DOHH2 (cell line): ENCODE data around the gene HELZ.

Source experiments
- H3F3A ChIP-seq: fragments of 200-600 bp; sonication (generic), shearing (Covaris generic); 2 replicates; pipeline ENCODE4 v1.6.0; 2016; ENCODE audit warnings: antibody characterized with exemption, mild to moderate bottlenecking; ENCODE audit not compliant: control insufficient read depth, insufficient read depth
- H3K27ac ChIP-seq: fragments of 200-600 bp; sonication (generic); 2 replicates; pipeline ENCODE4 v1.5.1; 2014; ENCODE audit warnings: low read depth, mild to moderate bottlenecking, low read length, moderate library complexity
- H3K27me3 ChIP-seq: fragments of 200-600 bp; sonication (generic); 2 replicates; pipeline ENCODE4 v1.6.1; 2014; ENCODE audit warnings: mild to moderate bottlenecking, low read length, mixed read lengths; ENCODE audit not compliant: control insufficient read depth
- H3K36me3 ChIP-seq: fragments of 200-600 bp; sonication (generic); 2 replicates; pipeline ENCODE4 v1.6.1; 2014; ENCODE audit warnings: mild to moderate bottlenecking, low read length, moderate library complexity, mixed read lengths; ENCODE audit not compliant: control insufficient read depth
- H3K4me1 ChIP-seq: fragments of 200-600 bp; sonication (generic); 2 replicates; pipeline ENCODE4 v1.6.1; 2014; ENCODE audit warnings: mild to moderate bottlenecking, low read length, mixed read lengths; ENCODE audit not compliant: control insufficient read depth
- H3K4me2 ChIP-seq: fragments of 200-600 bp; sonication (generic); 2 replicates; pipeline ENCODE4 v1.6.0; 2014; ENCODE audit warnings: mild to moderate bottlenecking, low read length, moderate library complexity
- H3K4me3 ChIP-seq: fragments of 200-600 bp; sonication (generic); 2 replicates; pipeline ENCODE4 v1.5.1; 2014; ENCODE audit warnings: mild to moderate bottlenecking, low read length, mixed read lengths
- H3K79me2 ChIP-seq: fragments of 200-600 bp; sonication (generic); 2 replicates; pipeline ENCODE4 v1.6.1; 2014; ENCODE audit warnings: mild to moderate bottlenecking, low read length, mixed read lengths; ENCODE audit not compliant: control insufficient read depth
- H3K9me2 ChIP-seq: fragments of 200-600 bp; sonication (generic); replicated peaks from 2 replicates; pipeline ENCODE4 v1.6.1; 2014; ENCODE audit warnings: mild to moderate bottlenecking, low read length, mixed read lengths; ENCODE audit not compliant: control insufficient read depth
- H3K9me3 ChIP-seq: fragments of 200-600 bp; sonication (generic); 2 replicates; pipeline ENCODE4 v1.6.1; 2014; ENCODE audit warnings: antibody characterized with exemption, low read length, mixed read lengths; ENCODE audit not compliant: control insufficient read depth, insufficient read depth
- H4K20me1 ChIP-seq: fragments of 200-600 bp; sonication (generic); 2 replicates; pipeline ENCODE4 v1.6.0; 2014; ENCODE audit warnings: low read depth, mild to moderate bottlenecking, antibody characterized with exemption, low read length, moderate library complexity; ENCODE audit not compliant: control insufficient read depth, insufficient read depth
- EZH2phosphoT487 ChIP-seq: fragments of 200-600 bp; sonication (generic); IDR thresholded peaks from 2 replicates; pipeline ENCODE4 v1.6.1; 2017; ENCODE audit warnings: borderline replicate concordance, mild to moderate bottlenecking, antibody characterized with exemption, low read length, moderate library complexity, mixed read lengths
- TF ChIP-seq, protein P1 (sequence below): fragments of 200-600 bp; sonication (generic); IDR thresholded peaks from one replicate; pipeline ENCODE4 v1.5.1; 2014; ENCODE audit warnings: antibody characterized with exemption, mild to moderate bottlenecking, low read depth, low read length; ENCODE audit not compliant: poor library complexity, severe bottlenecking

The HELZ gene

DNA sequence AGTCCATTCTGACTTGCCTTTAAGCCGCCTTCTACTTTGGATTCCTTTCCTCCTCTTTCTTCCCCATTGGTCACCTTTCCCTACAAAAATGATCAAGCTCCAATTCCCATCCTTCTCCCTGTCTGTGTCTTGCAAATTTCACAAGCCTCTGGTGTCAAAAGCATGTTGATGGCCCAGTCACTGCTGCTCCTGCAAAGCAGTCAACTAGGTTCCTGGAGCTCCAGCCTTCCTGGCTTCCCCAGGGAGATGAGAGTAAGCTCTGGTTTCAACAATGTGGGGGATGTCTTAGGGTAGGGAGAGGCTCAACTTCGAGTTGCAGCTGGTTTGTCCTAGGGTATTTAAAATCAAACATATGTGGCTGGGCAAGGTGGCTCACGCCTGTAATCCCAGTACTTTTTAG lies 36.1 kb upstream of the HELZ start:
- no peaks in the 10 kb centered on the region for H4K20me1 ChIP-seq
- H3K27me3 ChIP-seq = no peaks in the 10 kb centered on the region
- no peaks in the 10 kb centered on the region for H3K4me1 ChIP-seq
- H3K4me2 ChIP-seq = no peak overlapping the region
- no peaks in the 10 kb centered on the region for H3F3A ChIP-seq
- H3K36me3 ChIP-seq = no peaks in the 10 kb centered on the region
- no peaks in the 10 kb centered on the region for H3K9me2 ChIP-seq
- no peaks in the 10 kb centered on the region for H3K9me3 ChIP-seq
- H3K79me2 ChIP-seq = no peaks in the 10 kb centered on the region
- TF ChIP-seq, protein P1, sequence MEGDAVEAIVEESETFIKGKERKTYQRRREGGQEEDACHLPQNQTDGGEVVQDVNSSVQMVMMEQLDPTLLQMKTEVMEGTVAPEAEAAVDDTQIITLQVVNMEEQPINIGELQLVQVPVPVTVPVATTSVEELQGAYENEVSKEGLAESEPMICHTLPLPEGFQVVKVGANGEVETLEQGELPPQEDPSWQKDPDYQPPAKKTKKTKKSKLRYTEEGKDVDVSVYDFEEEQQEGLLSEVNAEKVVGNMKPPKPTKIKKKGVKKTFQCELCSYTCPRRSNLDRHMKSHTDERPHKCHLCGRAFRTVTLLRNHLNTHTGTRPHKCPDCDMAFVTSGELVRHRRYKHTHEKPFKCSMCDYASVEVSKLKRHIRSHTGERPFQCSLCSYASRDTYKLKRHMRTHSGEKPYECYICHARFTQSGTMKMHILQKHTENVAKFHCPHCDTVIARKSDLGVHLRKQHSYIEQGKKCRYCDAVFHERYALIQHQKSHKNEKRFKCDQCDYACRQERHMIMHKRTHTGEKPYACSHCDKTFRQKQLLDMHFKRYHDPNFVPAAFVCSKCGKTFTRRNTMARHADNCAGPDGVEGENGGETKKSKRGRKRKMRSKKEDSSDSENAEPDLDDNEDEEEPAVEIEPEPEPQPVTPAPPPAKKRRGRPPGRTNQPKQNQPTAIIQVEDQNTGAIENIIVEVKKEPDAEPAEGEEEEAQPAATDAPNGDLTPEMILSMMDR = no peak
- TF ChIP-seq EZH2phosphoT487 = no peak
- no peak overlapping the region for H3K27ac ChIP-seq
- no peak overlapping the region for H3K4me3 ChIP-seq

- no peaks in the 10 kb centered on the region for H3K4me1 ChIP-seq
- no peak overlapping the region for H3K4me2 ChIP-seq
- no peaks in the 10 kb centered on the region for H3K79me2 ChIP-seq
- H3K9me2 ChIP-seq = no peaks in the 10 kb centered on the region
- no peaks in the 10 kb centered on the region for H3F3A ChIP-seq
- H3K9me3 ChIP-seq = no peaks in the 10 kb centered on the region
- H3K27ac ChIP-seq = no peak overlapping the region
- H4K20me1 ChIP-seq = no peaks in the 10 kb centered on the region
- no peaks in the 10 kb centered on the region for H3K36me3 ChIP-seq
- no peaks in the 10 kb centered on the region for H3K27me3 ChIP-seq
- TF ChIP-seq EZH2phosphoT487 = no peak
- TF ChIP-seq, protein P1 = no peak
- no peak overlapping the region for H3K4me3 ChIP-seq
These were observed 35.3 kb upstream of the HELZ start for GRCh38 chr17:67280279-67280678.

GRCh38 chr17:67279115-67279514 lies 34.1 kb upstream of the HELZ start:
- H3K79me2 ChIP-seq = no peaks in the 10 kb centered on the region
- no peaks in the 10 kb centered on the region for H4K20me1 ChIP-seq
- no peaks in the 10 kb centered on the region for H3K9me3 ChIP-seq
- TF ChIP-seq EZH2phosphoT487 = no peak
- TF ChIP-seq, protein P1 = no peak
- H3K4me1 ChIP-seq = no peaks in the 10 kb centered on the region
- no peaks in the 10 kb centered on the region for H3K27me3 ChIP-seq
- H3K27ac ChIP-seq = no peak overlapping the region
- H3K4me3 ChIP-seq = no peak overlapping the region
- H3K9me2 ChIP-seq = no peaks in the 10 kb centered on the region
- H3F3A ChIP-seq = no peaks in the 10 kb centered on the region
- no peaks in the 10 kb centered on the region for H3K36me3 ChIP-seq
- H3K4me2 ChIP-seq = no peak overlapping the region

DNA sequence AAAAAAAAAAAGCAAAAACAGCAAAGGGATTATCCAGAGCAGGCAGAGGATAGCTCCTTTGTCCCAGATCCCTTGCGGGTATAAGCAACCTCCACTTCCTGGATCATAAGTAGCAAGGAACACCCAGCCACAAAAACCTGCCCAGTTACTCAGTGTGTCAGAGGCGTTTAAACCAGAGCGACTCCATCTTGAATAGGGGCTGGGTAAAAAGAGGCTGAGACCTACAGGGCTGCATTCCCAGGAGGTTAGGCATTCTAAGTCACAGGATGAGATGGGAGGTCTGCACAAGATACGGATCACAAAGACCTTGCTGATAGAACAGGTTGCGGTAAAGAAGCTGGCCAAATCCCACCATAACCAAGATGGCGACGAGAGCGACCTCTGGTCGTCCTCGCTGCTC lies 33.4 kb upstream of the HELZ start:
- Histone ChIP-seq H3K27me3 (no peaks in the 10 kb centered on the region), H3K9me2 (no peaks in the 10 kb centered on the region), H3K79me2 (no peaks in the 10 kb centered on the region), H3K9me3 (no peaks in the 10 kb centered on the region), H3K27ac (no peak overlapping the region), H3K4me1 (no peaks in the 10 kb centered on the region), H3F3A (no peaks in the 10 kb centered on the region), H4K20me1 (no peaks in the 10 kb centered on the region), H3K36me3 (no peaks in the 10 kb centered on the region), H3K4me2 (no peak overlapping the region), H3K4me3 (no peak overlapping the region)
- no peak for TF ChIP-seq EZH2phosphoT487
- TF ChIP-seq, protein P1 = no peak
